Transverse colon (tissue), 4 donors: ENCODE measurements around the gene LRRC2. TPM values are rescaled to one million over a fixed set of nuclear protein-coding genes. Genes with fewer than 3 reads are reported as not detected.

ENCODE experiments used
- DNase-seq: peaks from one replicate; pipeline ENCODE4 v3.0.0-alpha.2; 2019
- H3K27ac ChIP-seq, 4 donors: fragments of 200-600 bp; sonication (generic); 2 replicates each; pipeline ENCODE4 v1.5.1; 2016 to 2018; ENCODE audit warnings: inconsistent platforms in 4 of 4
- H3K27me3 ChIP-seq: fragments of 200-600 bp; sonication (generic); 2 replicates; pipeline ENCODE4 v1.5.1; 2017; ENCODE audit warnings: inconsistent platforms
- H3K36me3 ChIP-seq, 4 donors: fragments of 200-600 bp; sonication (generic); 2 replicates each; pipeline ENCODE4 v1.5.1; 2017 to 2019; ENCODE audit warnings: inconsistent platforms in 4 of 4
- H3K4me1 ChIP-seq, 4 donors: fragments of 200-600 bp; sonication (generic); 2 replicates each; pipeline ENCODE4 v1.5.1; 2017 to 2020; ENCODE audit warnings: inconsistent platforms in 4 of 4
- H3K4me3 ChIP-seq, 4 donors: fragments of 200-600 bp; sonication (generic); 1 replicate in 1 of 4; 2 replicates in 3 of 4; pipeline versions ENCODE4 v1.5.1 to v1.6.1; 2017 to 2019; ENCODE audit warnings: inconsistent platforms in 4 of 4
- H3K9me3 ChIP-seq, 2 donors: fragments of 200-600 bp; sonication (generic); 2 replicates each; pipeline ENCODE4 v1.5.1; 2017 to 2019; ENCODE audit warnings: inconsistent platforms in 2 of 2
- EP300 ChIP-seq: sonication (generic); formaldehyde crosslinking; IDR thresholded peaks from one replicate; pipeline ENCODE4 v1.6.1; 2017; ENCODE audit warnings: antibody characterized with exemption, low read depth
- POLR2A ChIP-seq: fragments of 450-650 bp; IDR thresholded peaks from one replicate; pipeline ENCODE4 v1.6.1; 2016; ENCODE audit warnings: antibody characterized with exemption, mild to moderate bottlenecking, moderate library complexity
- POLR2AphosphoS5 ChIP-seq, 3 donors: sonication (generic); formaldehyde crosslinking; IDR thresholded peaks; one replicate each; pipeline ENCODE4 v1.6.1; 2016; ENCODE audit warnings: antibody characterized with exemption in 3 of 3
- WGBS, 2 donors: methylation state at CpG; one replicate each; pipeline ENCODE4 v1.1.5; 2018; ENCODE audit warnings: low coverage in 1 of 2; 5-methylcytosine and 5-hydroxymethylcytosine counted together
- in situ Hi-C, 4 donors: fragments of 200-750 bp; cut with MboI; loops; one replicate each; pipeline versions ENCODE4 v1.15.0 to v1.15.1; 2017; ENCODE audit warnings: low sequenced_read_pairs in 3 of 4, low pct_ligation_motif_present in 1 of 4, low pct_unique_long_range_greater_than_20kb in 1 of 4
- intact Hi-C: fragments of 100-400 bp; cut with DNase I; formaldehyde crosslinking; loops from one replicate; pipeline ENCODE4 v1.15.1; 2023; ENCODE audit warnings: low total_unique reads
- total RNA-seq, 4 donors: library from RNA; depleted of rRNA; stranded (reverse); fragments of >200 nt; gene quantifications; one replicate each; pipeline ENCODE4 v1.1.0, GENCODE V29; 2016
- TF ChIP-seq, protein P1 (sequence below), 5 experiments: fragments of 200-600 bp in 3 of 5; fragments of 450-650 bp in 2 of 5; sonication (generic) in 3 of 5; IDR thresholded peaks; 1 replicate in 2 of 5; 2 replicates in 3 of 5; pipeline ENCODE4 v1.5.1; 2016 to 2017; ENCODE audit warnings: antibody characterized with exemption in 5 of 5, inconsistent platforms in 3 of 5, mild to moderate bottlenecking in 2 of 5, moderate library complexity in 1 of 5

The LRRC2 gene
- total RNA-seq, 4 donors from 2014 or later: 1.00 to 2.0 (median 1.6) TPM; not detected in 1

DNA sequence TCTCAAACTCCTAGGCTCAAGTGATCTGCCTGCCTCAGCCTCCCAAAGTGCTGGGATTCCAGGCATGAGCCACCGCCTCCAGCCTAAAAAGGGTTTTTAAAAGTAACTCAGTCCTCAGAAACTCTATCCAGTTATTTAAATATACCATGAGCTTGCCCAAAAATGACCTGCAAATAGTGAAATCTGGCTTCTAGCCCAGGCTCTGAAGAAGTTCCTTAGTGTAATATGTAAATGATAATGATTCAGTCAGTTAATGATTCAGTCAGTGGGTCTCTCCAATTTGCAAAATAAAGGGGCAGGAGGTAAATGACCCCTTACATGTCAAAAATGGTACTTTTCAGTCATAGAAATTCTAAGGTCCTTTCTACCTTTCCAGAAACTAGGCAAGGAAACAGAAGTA is 28.8 kb downstream of the LRRC2 start:
- no peaks in the 10 kb centered on the region for H3K27me3 ChIP-seq
- no peak overlapping the region for H3K4me3 ChIP-seq
- in situ Hi-C loops: no loop called here
- H3K4me1 ChIP-seq: peaks cover 0 to 10% (median 0%) of the 10 kb centered on the region in 4 donors
- no peak for DNase-seq
- TF ChIP-seq, protein P1, sequence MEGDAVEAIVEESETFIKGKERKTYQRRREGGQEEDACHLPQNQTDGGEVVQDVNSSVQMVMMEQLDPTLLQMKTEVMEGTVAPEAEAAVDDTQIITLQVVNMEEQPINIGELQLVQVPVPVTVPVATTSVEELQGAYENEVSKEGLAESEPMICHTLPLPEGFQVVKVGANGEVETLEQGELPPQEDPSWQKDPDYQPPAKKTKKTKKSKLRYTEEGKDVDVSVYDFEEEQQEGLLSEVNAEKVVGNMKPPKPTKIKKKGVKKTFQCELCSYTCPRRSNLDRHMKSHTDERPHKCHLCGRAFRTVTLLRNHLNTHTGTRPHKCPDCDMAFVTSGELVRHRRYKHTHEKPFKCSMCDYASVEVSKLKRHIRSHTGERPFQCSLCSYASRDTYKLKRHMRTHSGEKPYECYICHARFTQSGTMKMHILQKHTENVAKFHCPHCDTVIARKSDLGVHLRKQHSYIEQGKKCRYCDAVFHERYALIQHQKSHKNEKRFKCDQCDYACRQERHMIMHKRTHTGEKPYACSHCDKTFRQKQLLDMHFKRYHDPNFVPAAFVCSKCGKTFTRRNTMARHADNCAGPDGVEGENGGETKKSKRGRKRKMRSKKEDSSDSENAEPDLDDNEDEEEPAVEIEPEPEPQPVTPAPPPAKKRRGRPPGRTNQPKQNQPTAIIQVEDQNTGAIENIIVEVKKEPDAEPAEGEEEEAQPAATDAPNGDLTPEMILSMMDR (IDR thresholded peaks at IDR 0.05): no peak
- no peak for TF ChIP-seq POLR2AphosphoS5 (IDR thresholded peaks at IDR 0.05)
- TF ChIP-seq EP300: no peak
- no peak for TF ChIP-seq POLR2A
- H3K27ac ChIP-seq: no peak overlapping the region
- H3K9me3 ChIP-seq: no peaks in the 10 kb centered on the region
- intact Hi-C loops: no loop called here
- H3K36me3 ChIP-seq: no peaks in the 10 kb centered on the region
- 88% methylated on average over 1 of the region's 1 CpG; no CpG with 5 or more reads in 1 of the 2 donors for WGBS, 2 donors

DNA sequence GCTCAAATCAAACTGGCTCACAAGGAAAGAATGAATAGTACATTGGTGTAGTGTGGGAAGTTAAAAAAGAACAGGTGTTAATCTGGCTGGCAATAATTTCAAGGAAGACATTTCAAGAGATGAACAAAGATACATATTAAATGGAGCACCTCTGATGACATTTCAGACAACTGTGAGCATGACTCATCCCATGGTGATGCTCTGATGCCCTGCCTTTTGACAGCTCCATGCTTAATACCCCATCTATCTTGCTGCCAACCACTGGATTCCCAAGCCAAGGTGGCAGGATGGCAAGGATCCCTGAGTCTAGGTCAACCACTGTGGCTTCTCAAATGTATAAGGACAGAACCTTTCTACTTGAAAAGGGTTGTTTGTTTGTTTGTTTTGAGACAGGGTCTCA is 29.3 kb downstream of the LRRC2 start:
- no peak for DNase-seq
- in situ Hi-C loops: no loop called here

DNA sequence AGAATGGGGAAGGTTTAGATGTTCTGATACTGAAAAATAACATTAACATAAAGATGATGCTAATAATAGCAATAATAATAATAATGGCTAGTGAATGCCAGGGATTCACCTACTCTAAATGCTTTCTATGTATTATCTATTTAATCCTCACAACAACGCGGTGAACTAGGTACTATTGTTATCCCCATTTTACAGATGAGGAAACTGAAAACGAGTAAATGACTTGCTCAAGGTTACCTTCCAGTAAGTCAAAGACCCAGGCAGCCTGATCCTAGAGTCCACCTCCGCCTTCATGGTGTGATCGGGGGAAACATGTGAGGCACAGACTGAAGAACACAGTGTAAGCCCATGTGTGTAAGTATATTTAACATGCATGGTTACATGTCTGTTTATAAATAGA is 30.4 kb downstream of the LRRC2 start:
- TF ChIP-seq POLR2AphosphoS5 (IDR thresholded peaks at IDR 0.05): no peak
- TF ChIP-seq, protein P1 (IDR thresholded peaks at IDR 0.05): no peak
- TF ChIP-seq EP300: no peak
- TF ChIP-seq POLR2A: no peak
- H3K9me3 ChIP-seq: no peaks in the 10 kb centered on the region
- no peak overlapping the region for H3K4me3 ChIP-seq
- intact Hi-C loops: no loop called here
- H3K36me3 ChIP-seq: no peaks in the 10 kb centered on the region
- WGBS, 2 donors: 96 to 100% methylated on average over 2 to 5 of the region's 5 CpGs
- no peak overlapping the region for H3K27ac ChIP-seq
- no peaks in the 10 kb centered on the region for H3K27me3 ChIP-seq
- DNase-seq: no peak
- peaks cover 0 to 10% (median 0%) of the 10 kb centered on the region in 4 donors for H3K4me1 ChIP-seq
- in situ Hi-C loops: no loop called here

More for the DNA sequence above, 29.3 kb downstream of the LRRC2 start:
- Histone ChIP-seq H3K9me3 (no peaks in the 10 kb centered on the region), H3K27me3 (no peaks in the 10 kb centered on the region), H3K4me1 (peaks cover 0 to 10% (median 0%) of the 10 kb centered on the region in 4 donors), H3K27ac (no peak overlapping the region), H3K36me3 (no peaks in the 10 kb centered on the region), H3K4me3 (no peak overlapping the region)
- intact Hi-C loops: no loop called here
- TF ChIP-seq, protein P1 (IDR thresholded peaks at IDR 0.05): no peak
- TF ChIP-seq POLR2AphosphoS5 (IDR thresholded peaks at IDR 0.05) (no peak), POLR2A (no peak), EP300 (no peak)

DNA sequence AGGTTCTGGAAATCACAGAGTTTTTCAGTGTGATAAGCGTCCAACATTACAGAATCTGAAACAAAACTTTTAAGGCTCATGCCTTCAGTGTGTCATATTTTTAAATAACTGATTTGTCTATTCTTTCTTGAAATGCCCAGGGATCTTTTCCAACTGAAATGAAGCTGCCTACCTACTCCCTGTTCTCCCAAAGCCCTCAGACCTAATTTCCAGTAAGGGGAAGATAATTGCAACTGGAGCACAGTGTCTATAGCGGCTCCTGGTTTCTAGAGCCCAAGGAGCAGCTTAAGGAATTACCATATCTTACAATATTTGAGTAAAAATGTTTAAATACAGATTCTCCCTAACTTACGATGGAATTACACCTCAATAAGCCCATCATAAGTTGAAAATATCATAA is 33.0 kb downstream of the LRRC2 start:
- TF ChIP-seq EP300 (no peak), POLR2A (no peak), POLR2AphosphoS5 (IDR thresholded peaks at IDR 0.05) (no peak)
- TF ChIP-seq, protein P1 (IDR thresholded peaks at IDR 0.05): no peak
- DNase-seq: no peak
- no peaks in the 10 kb centered on the region for H3K27me3 ChIP-seq
- H3K36me3 ChIP-seq: no peaks in the 10 kb centered on the region
- WGBS, 2 donors: 89 to 96% methylated on average over 3 of the region's 3 CpGs
- H3K4me1 ChIP-seq: peaks cover 0 to 2% (median 0%) of the 10 kb centered on the region in 4 donors
- H3K27ac ChIP-seq: no peak overlapping the region
- in situ Hi-C loops: no loop called here
- H3K4me3 ChIP-seq: no peak overlapping the region
- H3K9me3 ChIP-seq: no peaks in the 10 kb centered on the region
- intact Hi-C loops: no loop called here
